T-helper 17 cell (primary cell): ENCODE results near the gene AEBP1. TPM values are rescaled to one million over a fixed set of nuclear protein-coding genes. Genes with fewer than 3 reads are reported as not detected.

Experiments
- ATAC-seq: fragments of 150-1000 bp; cut with Tn5 transposase; 2 replicates; pipeline ENCODE4 v1.10.0; 2021; ENCODE audit warnings: mild to moderate bottlenecking, moderate library complexity
- DNase-seq, 3 donors: peaks; one replicate each; pipeline versions ENCODE4 v3.0.0 to v3.0.0-alpha.2; 2020 to 2021
- H3K9me3 ChIP-seq: one replicate; pipeline ENCODE4 v1.7.0; 2013; ENCODE audit warnings: low read length, mild to moderate bottlenecking; ENCODE audit not compliant: control insufficient read depth, poor library complexity, severe bottlenecking
- H3K27ac Mint-ChIP-seq: one replicate; pipeline ENCODE4 v1.8.0; 2022; ENCODE audit warnings: mild to moderate bottlenecking, moderate library complexity, mixed read lengths
- H3K27me3 Mint-ChIP-seq: one replicate; pipeline ENCODE4 v1.8.0; 2022; ENCODE audit warnings: mixed read lengths
- H3K36me3 Mint-ChIP-seq: one replicate; pipeline ENCODE4 v1.8.0; 2022; ENCODE audit warnings: low read depth, mixed read lengths
- H3K4me1 Mint-ChIP-seq: one replicate; pipeline ENCODE4 v1.8.0; 2022; ENCODE audit warnings: mild to moderate bottlenecking, mixed read lengths
- H3K4me3 Mint-ChIP-seq: one replicate; pipeline ENCODE4 v1.8.0; 2022; ENCODE audit warnings: mild to moderate bottlenecking, moderate library complexity, mixed read lengths
- total RNA-seq, 4 donors: library from RNA in 2 of 4; stranded (reverse) in 2 of 4; gene quantifications; one replicate each; pipeline ENCODE4 v1.2.3 and lab custom pipeline; 2022 to 2026

AEBP1 gene
- total RNA-seq (1 to 10 TPM; 1.1 to 4.2 TPM), total RNA-seq (lab: John Stamatoyannopoulos, UW) (0.30 to 1.0 reads per million in 2 donors)

DNA sequence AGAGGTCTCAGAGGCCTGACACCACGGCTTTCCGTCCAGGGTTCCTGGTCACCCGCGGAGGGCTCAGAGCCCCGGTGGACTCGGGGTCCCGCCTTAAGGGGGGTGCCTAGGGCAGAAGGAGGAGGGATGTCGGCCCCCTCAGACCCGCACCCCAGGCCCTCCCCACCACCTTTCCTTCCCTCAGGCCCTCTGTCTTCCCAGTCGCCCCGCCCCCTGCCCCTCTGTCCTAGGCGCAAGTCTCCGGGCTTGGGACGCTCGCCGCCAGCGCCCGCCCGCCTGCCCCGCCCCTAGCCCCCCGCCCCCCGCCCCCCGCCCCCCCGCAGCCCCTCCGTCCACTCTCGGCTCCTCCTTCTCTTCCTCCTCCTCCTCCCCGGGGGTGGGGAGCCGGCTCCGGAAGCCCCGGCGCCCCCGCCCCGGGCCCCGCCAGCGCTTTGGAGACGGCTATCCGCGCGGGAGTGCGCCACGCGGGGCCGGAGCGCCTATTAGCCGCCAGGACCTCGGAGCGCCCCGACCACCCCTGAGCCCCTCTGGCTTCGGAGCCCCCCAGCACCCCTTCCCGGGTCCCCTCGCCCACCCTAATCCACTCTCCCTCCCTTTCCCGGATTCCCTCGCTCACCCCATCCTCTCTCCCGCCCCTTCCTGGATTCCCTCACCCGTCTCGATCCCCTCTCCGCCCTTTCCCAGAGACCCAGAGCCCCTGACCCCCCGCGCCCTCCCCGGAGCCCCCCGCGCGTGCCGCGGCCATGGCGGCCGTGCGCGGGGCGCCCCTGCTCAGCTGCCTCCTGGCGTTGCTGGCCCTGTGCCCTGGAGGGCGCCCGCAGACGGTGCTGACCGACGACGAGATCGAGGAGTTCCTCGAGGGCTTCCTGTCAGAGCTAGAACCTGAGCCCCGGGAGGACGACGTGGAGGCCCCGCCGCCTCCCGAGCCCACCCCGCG is at the start of gene AEBP1:
TSS of gene AEBP1 (plus strand) at position 423 of the 937 bp plus-strand sequence. CDS start at position 744, 321 bp downstream.
- H3K27me3 Mint-ChIP-seq: peaks cover 37% of the 10 kb centered on the region
- DNase-seq (peak in 1 of 3 donors; percentile 13), ATAC-seq (peak; percentile 52)
- H3K4me3 Mint-ChIP-seq: peak within 1 kb of the TSS; percentile 78
- H3K27ac Mint-ChIP-seq: no peak within 1 kb of the TSS
- peaks cover 7% of the 10 kb centered on the region for H3K4me1 Mint-ChIP-seq
- no peaks in the 10 kb centered on the region for H3K9me3 ChIP-seq
- H3K36me3 Mint-ChIP-seq: peaks cover 5% of the 10 kb centered on the region

DNA sequence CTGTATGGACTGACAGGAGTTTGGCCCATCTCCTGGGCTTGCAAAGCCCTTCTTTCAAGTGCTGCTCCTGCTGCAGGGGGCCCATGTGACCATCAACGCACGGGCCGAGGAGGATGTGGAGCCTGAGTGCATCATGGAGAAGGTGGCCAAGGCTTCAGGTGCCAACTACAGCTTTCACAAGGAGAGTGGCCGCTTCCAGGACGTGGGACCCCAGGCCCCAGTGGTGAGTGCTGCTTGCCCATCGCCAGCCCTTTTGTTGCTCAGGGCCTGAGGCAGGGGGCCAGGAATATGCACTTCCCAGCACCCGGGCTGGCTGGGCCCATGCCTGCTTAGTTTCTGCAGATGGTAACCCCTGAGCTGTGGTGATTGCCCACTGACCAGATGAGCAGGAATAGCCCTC is 47.5 kb upstream of the AEBP1 start:
- H3K9me3 ChIP-seq: no peaks in the 10 kb centered on the region
- Mint-ChIP-seq H3K4me3 (no peak overlapping the region), H3K27ac (no peak overlapping the region), H3K36me3 (peaks cover 5% of the 10 kb centered on the region), H3K4me1 (peaks cover 15% of the 10 kb centered on the region), H3K27me3 (no peaks in the 10 kb centered on the region)
- DNase-seq: no peak
- ATAC-seq: no peak

- Mint-ChIP-seq H3K4me3 (no peak overlapping the region), H3K27me3 (no peaks in the 10 kb centered on the region), H3K4me1 (peaks cover 12% of the 10 kb centered on the region), H3K36me3 (peaks cover 5% of the 10 kb centered on the region), H3K27ac (peak overlapping the region; percentile 79)
- DNase-seq: no peak
- H3K9me3 ChIP-seq: no peaks in the 10 kb centered on the region
- no peak for ATAC-seq
Observed at GRCh38 chr7:44057181-44057848, 46.8 kb upstream of the AEBP1 start.

DNA sequence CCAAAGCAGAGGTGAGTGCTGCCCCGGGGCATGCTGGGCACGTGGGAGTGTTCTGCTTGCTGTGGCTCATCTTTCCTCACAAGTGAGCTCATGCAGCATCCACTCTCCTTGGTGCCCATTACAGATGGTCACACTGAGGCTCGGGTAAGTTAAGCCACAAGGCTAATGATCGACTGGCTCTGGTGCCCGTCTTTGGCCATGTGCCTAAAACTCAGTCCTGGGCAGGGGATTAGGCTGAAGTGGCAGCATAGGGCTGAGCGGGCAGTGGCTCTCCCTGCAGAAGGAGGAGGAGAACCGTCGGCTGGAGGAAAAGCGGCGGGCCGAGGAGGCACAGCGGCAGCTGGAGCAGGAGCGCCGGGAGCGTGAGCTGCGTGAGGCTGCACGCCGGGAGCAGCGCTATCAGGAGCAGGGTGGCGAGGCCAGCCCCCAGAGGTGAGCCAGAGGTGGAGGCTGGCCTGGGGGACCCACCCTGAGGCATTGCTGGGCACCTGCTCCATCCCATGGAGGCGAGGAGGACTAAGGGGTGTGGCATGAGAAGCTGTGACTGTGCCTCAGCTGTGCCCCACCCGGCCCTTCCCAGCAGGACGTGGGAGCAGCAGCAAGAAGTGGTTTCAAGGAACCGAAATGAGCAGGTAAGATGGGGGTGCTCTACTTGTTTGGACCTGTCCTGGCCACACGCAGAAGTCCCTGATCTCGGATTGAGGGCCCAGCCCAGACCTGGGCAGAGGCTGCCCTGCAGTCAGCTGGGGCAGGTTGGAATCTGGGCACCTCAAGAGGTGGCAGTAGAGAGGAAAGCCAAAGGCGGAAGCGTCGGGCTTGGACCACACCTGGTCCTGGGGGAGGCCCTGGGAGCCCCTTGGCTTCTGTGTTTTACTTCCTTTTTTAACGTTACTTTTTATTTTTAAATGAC is 46.0 kb upstream of the AEBP1 start:
- Mint-ChIP-seq H3K36me3 (peaks cover 5% of the 10 kb centered on the region), H3K27ac (peak overlapping the region; percentile 79), H3K4me3 (peak overlapping the region; percentile 41), H3K4me1 (peaks cover 12% of the 10 kb centered on the region), H3K27me3 (no peaks in the 10 kb centered on the region)
- DNase-seq: peak in 1 of 3 donors; percentile 6
- H3K9me3 ChIP-seq: no peaks in the 10 kb centered on the region
- ATAC-seq: peak; percentile 36

- H3K27me3 Mint-ChIP-seq: no peaks in the 10 kb centered on the region
- peaks cover 5% of the 10 kb centered on the region for H3K36me3 Mint-ChIP-seq
- H3K9me3 ChIP-seq: no peaks in the 10 kb centered on the region
- H3K4me3 Mint-ChIP-seq: peak overlapping the region; percentile 41
- peak; percentile 15 for ATAC-seq
- peak in 1 of 3 donors; percentile 5 for DNase-seq
- peaks cover 12% of the 10 kb centered on the region for H3K4me1 Mint-ChIP-seq
- peak overlapping the region; percentile 27 for H3K27ac Mint-ChIP-seq
Observed at GRCh38 chr7:44058759-44059218, 45.4 kb upstream of the AEBP1 start.

DNA sequence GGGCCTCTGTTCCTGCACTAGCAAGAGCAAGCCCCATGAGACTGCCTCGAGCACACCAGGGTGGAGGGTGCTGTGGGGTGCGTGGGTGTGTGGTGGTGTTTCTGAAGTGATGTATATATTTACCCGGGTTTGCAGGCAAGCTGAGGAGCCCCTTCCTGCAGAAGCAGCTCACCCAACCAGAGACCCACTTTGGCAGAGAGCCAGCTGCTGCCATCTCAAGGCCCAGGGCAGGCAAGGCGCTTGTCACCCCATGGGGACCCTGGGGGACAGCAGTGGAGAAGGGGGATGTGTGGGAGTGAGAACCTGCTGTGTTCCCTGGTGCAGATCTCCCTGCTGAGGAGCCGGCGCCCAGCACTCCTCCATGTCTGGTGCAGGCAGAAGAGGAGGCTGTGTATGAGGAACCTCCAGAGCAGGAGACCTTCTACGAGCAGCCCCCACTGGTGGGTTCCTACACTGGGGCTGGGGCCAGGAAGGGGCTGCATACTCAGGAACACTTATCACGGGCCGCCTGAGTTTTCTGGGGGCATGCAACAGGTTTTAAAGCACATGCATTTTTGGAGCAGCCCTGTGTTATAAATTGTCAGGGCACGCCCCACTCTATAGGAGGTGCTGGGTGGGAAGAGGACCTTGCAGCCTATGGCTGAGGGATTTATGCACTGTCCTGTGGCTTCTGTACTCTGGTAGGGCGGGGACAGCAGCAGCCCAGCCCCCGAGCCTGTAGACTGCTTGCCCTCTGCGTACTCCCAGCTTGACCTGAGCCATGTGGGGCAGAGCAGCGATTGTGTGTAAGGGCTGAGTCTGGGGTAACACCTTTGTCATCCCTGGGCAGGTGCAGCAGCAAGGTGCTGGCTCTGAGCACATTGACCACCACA is 44.7 kb upstream of the AEBP1 start:
- Mint-ChIP-seq H3K36me3 (peaks cover 5% of the 10 kb centered on the region), H3K27ac (peak overlapping the region; percentile 24)
- ATAC-seq: peak; percentile 49

GRCh38 chr7:44060091-44060947 is 43.8 kb upstream of the AEBP1 start:
- Mint-ChIP-seq H3K36me3 (peaks cover 2% of the 10 kb centered on the region), H3K4me3 (no peak overlapping the region), H3K27me3 (no peaks in the 10 kb centered on the region), H3K4me1 (peaks cover 9% of the 10 kb centered on the region), H3K27ac (peak overlapping the region; percentile 24)
- ATAC-seq: no peak
- DNase-seq: peak in 1 of 3 donors; percentile 3
- H3K9me3 ChIP-seq: no peaks in the 10 kb centered on the region

More for the DNA sequence above, 44.7 kb upstream of the AEBP1 start:
- Mint-ChIP-seq H3K4me3 (no peak overlapping the region), H3K27me3 (no peaks in the 10 kb centered on the region), H3K4me1 (peaks cover 12% of the 10 kb centered on the region)
- H3K9me3 ChIP-seq: no peaks in the 10 kb centered on the region
- no peak for DNase-seq

- Mint-ChIP-seq H3K4me1 (peaks cover 9% of the 10 kb centered on the region), H3K27me3 (no peaks in the 10 kb centered on the region), H3K36me3 (peaks cover 2% of the 10 kb centered on the region), H3K4me3 (no peak overlapping the region), H3K27ac (peak overlapping the region; percentile 65)
- DNase-seq: peak in 1 of 3 donors; percentile 4
- H3K9me3 ChIP-seq: no peaks in the 10 kb centered on the region
- ATAC-seq: no peak
Observed at GRCh38 chr7:44060948-44061644, 43.0 kb upstream of the AEBP1 start.

GRCh38 chr7:44061645-44062179 is 42.4 kb upstream of the AEBP1 start:
- ATAC-seq (no peak), DNase-seq (no peak)
- Mint-ChIP-seq H3K36me3 (peaks cover 2% of the 10 kb centered on the region), H3K4me1 (peaks cover 11% of the 10 kb centered on the region), H3K4me3 (no peak overlapping the region), H3K27me3 (no peaks in the 10 kb centered on the region), H3K27ac (peak overlapping the region; percentile 65)
- no peaks in the 10 kb centered on the region for H3K9me3 ChIP-seq

DNA sequence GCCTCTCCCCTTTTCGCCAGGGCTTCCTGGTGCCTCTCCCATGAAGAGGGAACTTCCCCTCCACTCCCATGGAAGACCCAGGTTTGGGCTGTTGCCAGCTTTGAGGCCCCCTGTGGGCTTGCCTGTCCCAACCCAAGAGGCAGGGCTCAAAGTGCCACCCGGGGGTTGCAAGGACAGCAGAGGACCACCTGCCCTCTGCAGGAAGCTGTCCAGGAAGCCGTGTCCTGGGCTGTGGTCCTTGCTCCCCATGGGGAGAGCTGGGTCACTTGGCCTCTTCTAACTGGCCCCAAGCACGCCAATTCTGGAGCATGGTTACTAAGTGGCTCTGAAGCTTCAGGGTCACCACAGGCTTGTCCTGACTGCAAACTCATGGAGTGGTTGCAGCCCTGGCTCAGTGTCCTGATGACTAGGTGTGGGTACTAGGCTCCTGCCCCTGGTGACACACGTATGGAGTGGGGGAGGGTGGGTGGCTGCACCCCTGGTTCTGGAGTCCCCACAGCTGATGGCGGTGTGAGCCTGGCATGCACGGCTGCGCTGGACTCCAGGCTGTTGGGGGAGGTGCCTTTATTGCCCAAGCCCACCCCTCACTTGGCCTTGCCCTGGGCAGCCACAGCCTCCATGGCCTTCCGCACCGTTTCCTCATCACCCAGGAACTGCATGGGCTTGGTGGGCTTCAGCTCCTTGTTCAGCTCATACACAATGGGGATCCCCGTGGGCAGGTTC is 41.8 kb upstream of the AEBP1 start:
- no peaks in the 10 kb centered on the region for H3K9me3 ChIP-seq
- Mint-ChIP-seq H3K27ac (no peak overlapping the region), H3K36me3 (peaks cover 2% of the 10 kb centered on the region), H3K27me3 (no peaks in the 10 kb centered on the region), H3K4me3 (no peak overlapping the region), H3K4me1 (peaks cover 11% of the 10 kb centered on the region)
- DNase-seq: no peak
- no peak for ATAC-seq
